ENCODE data around the gene AP4E1.

GRCh38 chr15:50944672-50945071 lies 36.2 kb downstream of the AP4E1 start:
- no peak for TF ChIP-seq ZNF274 (IDR thresholded peaks at IDR 0.05; ENCODE audit: low read depth, low read length)
- no peak for TF ChIP-seq SUZ12 (IDR thresholded peaks at IDR 0.05; ENCODE audit: extremely low read depth, insufficient read depth, insufficient read length)
- TF ChIP-seq YY1 (IDR thresholded peaks at IDR 0.05; ENCODE audit: insufficient read depth, insufficient read length): no peak
